WTC11 (cell line): ENCODE results near the gene NDST3. TPM values are rescaled to one million over a fixed set of nuclear protein-coding genes. Genes with fewer than 3 reads are reported as not detected.

Experiments
- ATAC-seq: fragments of 200-7000 bp; cut with Tn5 transposase; 2 replicates; pipeline ENCODE4 v1.10.0; 2021; ENCODE audit warnings: mild to moderate bottlenecking, moderate library complexity
- CTCF ChIA-PET: fragments of 300-600 bp; sonication (Branson Sonifier 250); formaldehyde crosslinking; loops from one replicate; lab custom pipeline; 2021; ENCODE audit warnings: antibody characterized with exemption; lab: Charles Lee
- POLR2A ChIA-PET: fragments of 350-600 bp; sonication (Branson Sonifier 250); formaldehyde crosslinking; loops from one replicate; lab custom pipeline; 2021; ENCODE audit warnings: antibody characterized with exemption; lab: Charles Lee
- DNase-seq: peaks from one replicate; pipeline ENCODE4 v3.0.0; 2021; ENCODE audit warnings: low spot score
- H3K27ac Mint-ChIP-seq: 2 replicates; pipeline ENCODE4 v1.8.0; 2021; ENCODE audit warnings: mixed read lengths
- H3K27me3 Mint-ChIP-seq: 2 replicates; pipeline ENCODE4 v1.8.0; 2021; ENCODE audit warnings: low read depth, mild to moderate bottlenecking, moderate library complexity, mixed read lengths
- H3K36me3 Mint-ChIP-seq: 2 replicates; pipeline ENCODE4 v1.8.0; 2021; ENCODE audit warnings: mixed read lengths
- H3K4me1 Mint-ChIP-seq: 2 replicates; pipeline ENCODE4 v1.8.0; 2022; ENCODE audit warnings: mixed read lengths
- H3K4me3 Mint-ChIP-seq: 2 replicates; pipeline ENCODE4 v1.8.0; 2021; ENCODE audit warnings: mild to moderate bottlenecking, moderate library complexity, mixed read lengths
- H3K9me3 Mint-ChIP-seq: 2 replicates; pipeline ENCODE4 v1.8.0; 2021; ENCODE audit warnings: mixed read lengths
- ATF1 ChIP-seq: sonication (generic); formaldehyde crosslinking; IDR thresholded peaks from 2 replicates; pipeline ENCODE4 v1.8.1; 2023; ENCODE audit warnings: mild to moderate bottlenecking, moderate library complexity, missing genetic modification reagents
- ATF2 ChIP-seq: sonication (generic); formaldehyde crosslinking; IDR thresholded peaks from 2 replicates; pipeline ENCODE4 v1.8.1; 2022; ENCODE audit warnings: low read depth, missing genetic modification reagents, borderline replicate concordance
- ATF3 ChIP-seq: sonication (generic); formaldehyde crosslinking; conservative IDR thresholded peaks from 2 replicates; pipeline ENCODE4 v1.8.1; 2022; ENCODE audit warnings: mild to moderate bottlenecking, missing genetic modification reagents
- CBFB ChIP-seq: sonication (generic); formaldehyde crosslinking; IDR thresholded peaks from 2 replicates; pipeline ENCODE4 v1.8.1; 2022; ENCODE audit warnings: mild to moderate bottlenecking, low read depth, missing genetic modification reagents
- HMGA2 ChIP-seq: fragments of 250-450 bp; sonication (Bioruptor Pico); IDR thresholded peaks from 2 replicates; pipeline ENCODE4 v1.4.0; 2021; ENCODE audit warnings: mild to moderate bottlenecking, moderate library complexity
- HMGXB4 ChIP-seq: sonication (generic); formaldehyde crosslinking; IDR thresholded peaks from 2 replicates; pipeline ENCODE4 v1.8.1; 2023; ENCODE audit warnings: mild to moderate bottlenecking, moderate library complexity, missing genetic modification reagents
- KAT7 ChIP-seq: sonication (generic); formaldehyde crosslinking; IDR thresholded peaks from 2 replicates; pipeline ENCODE4 v1.8.1; 2023; ENCODE audit warnings: missing genetic modification reagents, mild to moderate bottlenecking, borderline replicate concordance
- MLX ChIP-seq: sonication (generic); formaldehyde crosslinking; IDR thresholded peaks from 2 replicates; pipeline ENCODE4 v1.8.1; 2023; ENCODE audit warnings: mild to moderate bottlenecking, missing genetic modification reagents, moderate library complexity
- NR2C2 ChIP-seq: sonication (generic); formaldehyde crosslinking; IDR thresholded peaks from 2 replicates; pipeline ENCODE4 v1.8.0; 2022; ENCODE audit warnings: mild to moderate bottlenecking, missing genetic modification reagents
- PRDM15 ChIP-seq: sonication (generic); formaldehyde crosslinking; IDR thresholded peaks from 2 replicates; pipeline ENCODE4 v1.8.0; 2022; ENCODE audit warnings: missing genetic modification reagents
- RORB ChIP-seq: fragments of 250-450 bp; sonication (Bioruptor Pico); IDR thresholded peaks from 2 replicates; pipeline ENCODE4 v1.9.0; 2021; ENCODE audit warnings: mild to moderate bottlenecking
- SMAD4 ChIP-seq: sonication (generic); formaldehyde crosslinking; IDR thresholded peaks from 2 replicates; pipeline ENCODE4 v1.8.0; 2022; ENCODE audit warnings: mild to moderate bottlenecking, missing genetic modification reagents
- USF2 ChIP-seq: sonication (generic); formaldehyde crosslinking; IDR thresholded peaks from 2 replicates; pipeline ENCODE4 v1.8.1; 2023; ENCODE audit warnings: mild to moderate bottlenecking, missing genetic modification reagents, moderate library complexity
- ZBTB43 ChIP-seq: sonication (generic); formaldehyde crosslinking; IDR thresholded peaks from 2 replicates; pipeline ENCODE4 v1.8.1; 2023; ENCODE audit warnings: mild to moderate bottlenecking, missing genetic modification reagents
- ZNF232 ChIP-seq: sonication (generic); formaldehyde crosslinking; IDR thresholded peaks from 2 replicates; pipeline ENCODE4 v1.8.0; 2022; ENCODE audit warnings: mild to moderate bottlenecking, missing genetic modification reagents
- ZNF425 ChIP-seq: fragments of 250-450 bp; sonication (Bioruptor Pico); conservative IDR thresholded peaks from 2 replicates; pipeline ENCODE4 v1.9.0; 2021; ENCODE audit warnings: mild to moderate bottlenecking
- ZSCAN18 ChIP-seq: fragments of 250-450 bp; sonication (Bioruptor Pico); IDR thresholded peaks from 2 replicates; pipeline ENCODE4 v2.1.2; 2022; ENCODE audit warnings: mild to moderate bottlenecking, moderate library complexity
- total RNA-seq: library from RNA; stranded (reverse); gene quantifications from 3 replicates; pipeline ENCODE4 v1.2.3, GENCODE V29; 2021

Gene NDST3
- total RNA-seq, 1 experiment from 2014 or later, result 0.37 TPM

- no peak for TF ChIP-seq ZSCAN18 (CRISPR knock-in tag)
- no peak for TF ChIP-seq HMGXB4 (CRISPR knock-in tag)
Measured at GRCh38 chr4:118180776-118181175, 146.5 kb downstream of the NDST3 start (continued).

GRCh38 chr4:118190903-118191302 lies 156.6 kb downstream of the NDST3 start:
- no peaks in the 10 kb centered on the region; the same call in 1 of the 2 replicates for H3K27me3 Mint-ChIP-seq
- POLR2A ChIA-PET, result no interaction called here
- no peak for DNase-seq
- peak overlapping the region; percentile 93 for H3K27ac Mint-ChIP-seq
- no peak overlapping the region for H3K4me3 Mint-ChIP-seq
- CTCF ChIA-PET, result no interaction called here
- peaks cover 43% of the 10 kb centered on the region for H3K9me3 Mint-ChIP-seq
- peaks cover 22% of the 10 kb centered on the region for H3K4me1 Mint-ChIP-seq
- H3K36me3 Mint-ChIP-seq, result peaks cover 32% of the 10 kb centered on the region
- ATAC-seq, result peak; percentile 65
- TF ChIP-seq MLX (CRISPR knock-in tag) (no peak), ATF1 (no peak), USF2 (CRISPR knock-in tag) (no peak), ZBTB43 (CRISPR knock-in tag) (no peak), HMGA2 (CRISPR knock-in tag) (no peak), PRDM15 (CRISPR knock-in tag) (no peak), ATF2 (CRISPR knock-in tag) (no peak)

GRCh38 chr4:118193421-118193820 lies 159.1 kb downstream of the NDST3 start:
- no peak for ATAC-seq
- no peak for DNase-seq
- Mint-ChIP-seq H3K36me3 (peaks cover 32% of the 10 kb centered on the region), H3K27me3 (no peaks in the 10 kb centered on the region; the same call in 1 of the 2 replicates), H3K4me3 (no peak overlapping the region), H3K9me3 (peaks cover 57% of the 10 kb centered on the region), H3K4me1 (peaks cover 22% of the 10 kb centered on the region), H3K27ac (no peak overlapping the region)
- ChIA-PET CTCF (no interaction called here), POLR2A (no interaction called here)
- TF ChIP-seq SMAD4 (CRISPR knock-in tag) (no peak), NR2C2 (no peak), ATF2 (CRISPR knock-in tag) (no peak), ZNF425 (CRISPR knock-in tag) (no peak), ATF3 (CRISPR knock-in tag) (no peak), KAT7 (no peak), ZNF232 (CRISPR knock-in tag) (no peak), CBFB (CRISPR knock-in tag) (no peak), RORB (CRISPR knock-in tag) (no peak)
